HG02884 (cell line): ENCODE measurements around the gene SLC6A12.
"Not testable (repeated sequence)": the region's sequence is repeated elsewhere in the genome, so short reads cannot be mapped to it uniquely, and the experiment has no call there.

ENCODE experiments used
- ATAC-seq: cut with Tn5 transposase; IDR thresholded peaks from one replicate; pipeline ENCODE4 v1.9.1; 2021; ENCODE audit warnings: mild to moderate bottlenecking, moderate library complexity; ENCODE audit not compliant: unreplicated experiment

Gene SLC6A12

DNA sequence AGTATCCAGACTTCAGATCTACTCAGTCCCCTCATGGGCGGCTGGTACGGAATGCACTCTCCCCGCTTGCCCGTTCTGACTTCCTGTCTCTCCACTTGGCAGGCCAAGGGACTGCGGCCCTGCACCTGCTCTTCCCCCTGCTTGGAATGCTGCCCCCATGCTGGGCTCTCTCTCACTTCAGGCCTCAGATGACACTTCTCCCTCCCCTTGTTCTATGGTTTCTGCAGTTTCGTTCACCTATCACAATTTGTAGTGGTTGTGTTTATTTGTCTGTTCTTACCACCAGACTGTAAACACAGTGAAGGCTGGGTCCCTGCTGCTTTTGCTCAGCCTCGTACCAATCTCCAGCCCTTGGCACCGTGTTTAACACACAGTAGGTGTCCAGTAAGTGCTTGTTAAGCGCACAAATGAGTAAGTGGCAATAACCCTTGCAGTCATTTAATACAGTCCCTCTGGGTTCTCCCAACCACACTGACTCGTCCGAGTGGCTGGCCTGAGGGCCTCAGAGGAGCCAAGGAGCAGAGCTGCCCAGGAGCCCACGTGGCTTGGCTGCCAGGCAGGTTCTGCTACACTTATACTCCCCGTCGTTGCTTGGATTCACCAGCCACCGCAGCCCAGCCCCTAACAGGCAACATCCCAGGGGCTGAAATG, 11.8 kb downstream of the SLC6A12 start:
- no peak for ATAC-seq

DNA sequence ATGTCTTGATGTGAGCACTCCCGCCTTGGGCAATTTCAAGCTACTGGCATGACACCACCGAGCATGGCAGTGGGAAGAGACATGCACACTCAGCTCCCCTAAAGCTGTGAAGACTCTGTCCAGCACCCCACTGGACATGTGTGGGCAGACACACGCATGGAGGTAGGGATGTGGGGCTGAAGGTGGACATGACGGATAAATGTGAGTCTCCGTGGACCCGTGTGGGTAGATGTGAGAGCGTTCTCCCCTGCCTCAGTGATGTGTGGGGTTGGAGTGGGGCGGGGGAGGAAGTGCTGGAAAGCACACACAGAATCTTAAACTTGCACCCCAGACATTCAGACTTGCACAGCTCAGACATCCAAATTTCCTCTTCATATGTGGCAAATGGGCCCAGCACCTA, 12.6 kb downstream of the SLC6A12 start:
- no peak for ATAC-seq

DNA sequence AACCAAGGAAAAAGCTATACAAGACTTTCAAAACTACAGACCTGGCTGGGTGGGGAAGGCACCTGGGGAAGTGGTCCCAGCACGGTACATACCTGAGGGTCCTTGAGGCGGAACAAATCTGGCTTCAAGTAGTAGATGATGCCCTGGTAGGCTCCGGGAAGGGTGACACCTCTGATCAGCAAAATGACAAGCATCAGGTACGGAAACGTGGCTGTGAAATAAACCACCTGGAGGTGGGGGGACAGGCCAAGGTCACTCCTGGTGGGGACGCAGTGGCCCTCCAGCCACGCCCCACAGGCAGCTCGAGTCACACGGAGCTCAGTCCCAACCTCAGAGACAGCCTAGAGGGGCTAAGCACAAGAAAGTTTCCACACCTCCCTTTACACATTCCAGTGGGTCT, 15.3 kb downstream of the SLC6A12 start:
- no peak for ATAC-seq

DNA sequence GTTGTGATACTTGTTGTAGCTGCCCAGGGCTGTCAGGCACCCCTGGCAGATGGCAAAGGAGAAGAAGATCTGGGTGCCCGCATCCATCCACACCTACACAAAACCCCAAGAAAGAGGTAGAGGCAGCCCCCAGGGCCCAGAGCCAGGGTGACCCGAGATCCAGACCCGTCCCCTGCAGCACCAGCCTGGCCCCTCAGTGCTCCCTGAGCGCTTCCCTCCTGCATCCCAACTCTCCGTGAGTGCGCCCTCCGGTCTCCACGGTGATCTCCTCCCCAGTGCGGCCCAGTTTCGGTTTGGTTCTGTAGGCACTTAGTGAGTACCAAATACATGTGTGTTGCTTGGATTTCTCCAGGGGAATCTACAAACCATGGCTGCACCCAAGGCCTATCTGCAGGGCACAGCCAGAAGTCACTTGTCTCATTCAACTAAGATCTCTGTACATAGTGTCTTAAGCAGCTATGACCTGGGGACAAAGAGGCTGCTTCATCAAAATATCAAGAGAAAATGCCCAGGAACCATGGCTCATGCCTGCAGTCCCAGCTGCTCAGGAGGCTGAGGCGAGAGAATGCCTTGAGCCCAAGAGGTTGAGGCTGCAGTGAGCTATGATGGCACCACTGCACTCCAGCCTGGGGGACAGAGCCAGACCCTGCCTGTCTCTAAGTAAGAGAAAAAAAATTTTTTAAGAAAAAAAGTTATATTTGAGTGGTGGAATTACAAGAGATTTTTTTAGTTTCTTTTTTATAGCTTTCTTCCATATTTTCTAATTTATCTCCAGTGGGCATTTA, 15.9 kb downstream of the SLC6A12 start:
- ATAC-seq, result no peak

DNA sequence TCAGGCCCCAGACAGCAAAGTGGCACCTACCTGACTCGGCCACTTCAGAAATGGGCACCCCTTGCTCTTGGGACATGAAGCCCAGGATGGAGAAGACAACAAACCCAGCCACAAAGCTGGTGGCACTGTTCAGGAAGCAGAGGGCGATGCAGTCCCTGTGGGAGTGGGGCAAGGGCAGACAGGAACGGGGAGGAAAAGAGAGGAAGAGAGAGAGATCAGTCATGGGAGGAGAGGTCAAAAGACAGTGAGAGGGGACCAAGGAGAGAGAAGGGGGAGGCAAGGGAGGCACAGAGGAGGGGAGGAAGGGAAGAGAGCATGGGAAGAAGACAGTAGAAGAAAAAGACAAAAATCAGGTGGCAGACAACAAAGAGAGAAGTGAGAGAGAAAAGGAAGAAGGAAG, 16.6 kb downstream of the SLC6A12 start:
- ATAC-seq, result no peak

DNA sequence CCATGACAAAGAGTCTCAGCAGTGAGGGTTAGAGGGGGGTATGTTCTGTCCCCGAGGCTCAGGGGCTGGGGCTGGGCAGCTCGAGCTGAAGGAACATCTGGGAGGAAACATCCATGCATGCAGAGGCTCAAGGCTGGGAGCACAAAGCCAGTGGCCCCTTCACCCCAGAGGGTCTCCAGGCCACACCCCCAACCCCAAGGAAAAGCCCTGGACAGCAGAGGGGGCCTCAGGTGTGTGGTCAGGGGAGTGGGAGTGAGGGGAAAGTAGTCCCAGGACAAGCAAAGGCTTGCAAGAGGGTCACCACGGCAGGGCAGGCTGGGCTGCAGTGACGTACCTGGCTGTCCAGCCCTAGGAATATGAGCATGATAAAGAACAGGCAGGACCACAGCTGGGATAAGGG, 17.5 kb downstream of the SLC6A12 start:
- ATAC-seq, result no peak

DNA sequence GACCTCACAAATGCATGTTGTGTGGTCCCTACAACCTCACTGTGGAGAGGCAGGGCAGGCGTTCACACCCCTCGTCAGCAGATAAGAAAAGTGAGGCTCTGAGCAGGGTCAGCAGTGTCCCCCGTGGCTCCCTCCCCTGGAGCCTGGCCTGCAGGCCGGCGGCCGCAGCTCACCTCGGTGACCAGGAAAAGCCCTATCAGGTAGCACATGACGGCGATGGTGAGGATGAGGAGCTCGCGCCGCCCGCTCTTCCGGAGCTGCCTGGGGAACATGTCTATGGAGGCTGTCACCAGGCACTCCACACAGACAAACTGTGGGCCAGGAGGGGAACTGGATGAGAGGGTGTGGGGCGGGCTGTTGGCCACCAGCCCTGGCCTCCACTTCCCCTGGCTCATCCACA, 18.0 kb downstream of the SLC6A12 start:
- no peak for ATAC-seq

DNA sequence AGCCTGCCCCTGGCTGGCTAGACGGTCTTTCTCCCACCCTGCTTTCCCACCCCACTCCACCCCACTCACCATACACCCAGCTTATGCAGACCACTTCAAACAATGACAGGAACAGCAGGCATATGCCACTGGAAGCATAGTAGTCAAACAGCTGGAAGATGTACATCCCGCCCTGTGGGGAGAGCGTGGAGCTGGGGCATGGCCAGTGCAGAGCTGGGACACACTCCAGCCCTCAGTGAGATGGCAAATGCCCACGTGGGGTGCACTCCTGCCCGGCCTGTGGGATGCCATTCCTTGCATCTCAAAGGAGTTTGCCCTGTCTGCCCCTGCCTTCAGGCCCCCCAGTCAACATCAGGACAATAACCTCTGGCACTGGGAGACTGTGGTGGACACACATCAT, 18.8 kb downstream of the SLC6A12 start:
- ATAC-seq, result no peak

DNA sequence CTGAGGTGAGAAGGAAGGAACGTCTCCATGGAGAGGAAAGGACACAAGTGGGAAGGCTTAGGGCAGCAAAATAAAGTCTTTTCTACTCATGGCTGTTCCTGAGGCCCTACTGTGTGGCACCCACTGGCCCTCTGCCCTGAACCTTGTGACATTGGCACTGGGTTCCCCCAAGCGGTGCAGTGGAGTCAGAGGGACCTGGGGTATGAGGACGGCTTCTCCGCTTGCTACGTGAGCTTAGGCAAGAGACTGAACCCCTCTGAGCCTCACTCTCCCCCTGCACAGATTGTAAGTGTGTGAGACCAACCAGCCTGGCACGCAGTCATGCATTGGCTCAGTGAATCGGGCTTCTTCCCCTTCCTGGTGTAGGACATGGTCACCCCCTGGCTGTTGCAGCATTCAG, 19.7 kb downstream of the SLC6A12 start:
- ATAC-seq, result no peak

DNA sequence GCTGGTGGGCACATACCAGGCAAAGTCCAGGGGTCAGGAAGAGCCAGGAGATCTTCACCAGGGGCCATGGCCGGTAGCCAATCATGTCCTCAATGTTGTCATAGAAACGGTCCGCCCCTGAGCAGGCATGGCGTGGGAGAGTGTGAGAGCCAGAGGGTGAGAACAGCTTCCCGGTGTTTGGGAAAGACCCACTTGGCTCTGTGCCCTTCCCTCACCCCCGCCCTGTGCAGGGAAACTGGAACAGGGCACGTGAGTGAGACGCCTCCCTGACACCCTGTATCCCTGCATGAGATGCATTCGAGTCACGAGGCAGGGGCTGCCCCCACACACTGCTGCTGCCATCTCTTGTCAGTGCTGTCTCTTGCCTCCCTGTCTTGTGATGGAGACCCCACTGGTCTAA, 20.7 kb downstream of the SLC6A12 start:
- ATAC-seq, result no peak

DNA sequence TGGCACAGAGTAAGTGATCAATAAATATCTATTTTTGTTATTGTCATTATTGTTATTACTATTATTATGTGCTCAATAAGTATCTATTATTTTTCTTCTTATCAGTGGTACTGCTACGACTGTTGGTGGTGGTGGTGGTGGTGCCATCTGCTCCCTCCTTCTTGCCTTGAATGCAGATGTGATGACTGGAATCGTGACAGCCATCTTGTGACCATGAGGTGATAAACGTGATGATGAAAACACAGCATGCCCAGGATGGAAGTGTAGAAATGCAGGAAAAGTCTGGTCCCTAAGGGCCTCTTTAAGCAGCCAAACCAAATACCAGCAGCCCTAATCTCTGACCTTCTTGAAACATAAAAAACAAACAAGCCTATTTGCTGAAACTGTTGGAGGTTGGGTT, 22.4 kb downstream of the SLC6A12 start:
- no peak for ATAC-seq

DNA sequence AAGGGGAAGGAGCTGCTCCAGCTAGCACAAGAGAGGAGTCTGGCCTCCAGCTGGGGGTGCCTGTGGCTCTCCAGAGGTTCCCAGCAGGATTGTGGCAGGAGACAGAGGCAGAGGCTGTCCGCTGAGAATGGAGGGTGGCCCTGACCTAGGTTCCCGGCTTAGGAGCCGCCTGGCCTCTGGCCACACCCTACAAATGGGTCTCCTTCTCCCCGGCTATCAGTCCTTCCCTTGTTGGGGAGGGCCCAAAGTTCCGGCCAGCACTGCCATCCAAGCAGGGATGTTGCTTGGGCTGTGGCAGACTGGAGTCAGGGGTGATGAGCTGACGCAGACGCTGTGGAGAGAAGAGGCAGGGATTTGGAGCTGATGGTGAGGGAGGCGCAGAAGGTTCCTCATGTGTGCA, 23.1 kb downstream of the SLC6A12 start:
- no peak for ATAC-seq

DNA sequence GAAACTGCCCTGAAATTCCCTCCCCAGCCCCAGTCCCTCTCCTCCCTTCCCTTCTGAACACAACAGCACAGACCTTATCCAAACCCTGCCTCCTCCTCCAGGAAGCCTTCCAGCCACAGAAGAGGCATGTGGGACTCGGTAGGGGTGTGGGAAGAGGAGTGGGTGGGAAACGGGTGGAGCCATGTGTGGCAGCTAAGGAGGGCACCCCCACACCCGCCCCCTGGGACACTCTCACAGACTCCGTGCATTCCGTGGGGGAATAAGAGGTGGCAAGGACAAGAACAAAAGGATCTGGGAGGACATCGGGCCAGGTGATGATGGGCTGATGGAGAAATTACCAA, 24.4 kb downstream of the SLC6A12 start:
- ATAC-seq, result no peak

DNA sequence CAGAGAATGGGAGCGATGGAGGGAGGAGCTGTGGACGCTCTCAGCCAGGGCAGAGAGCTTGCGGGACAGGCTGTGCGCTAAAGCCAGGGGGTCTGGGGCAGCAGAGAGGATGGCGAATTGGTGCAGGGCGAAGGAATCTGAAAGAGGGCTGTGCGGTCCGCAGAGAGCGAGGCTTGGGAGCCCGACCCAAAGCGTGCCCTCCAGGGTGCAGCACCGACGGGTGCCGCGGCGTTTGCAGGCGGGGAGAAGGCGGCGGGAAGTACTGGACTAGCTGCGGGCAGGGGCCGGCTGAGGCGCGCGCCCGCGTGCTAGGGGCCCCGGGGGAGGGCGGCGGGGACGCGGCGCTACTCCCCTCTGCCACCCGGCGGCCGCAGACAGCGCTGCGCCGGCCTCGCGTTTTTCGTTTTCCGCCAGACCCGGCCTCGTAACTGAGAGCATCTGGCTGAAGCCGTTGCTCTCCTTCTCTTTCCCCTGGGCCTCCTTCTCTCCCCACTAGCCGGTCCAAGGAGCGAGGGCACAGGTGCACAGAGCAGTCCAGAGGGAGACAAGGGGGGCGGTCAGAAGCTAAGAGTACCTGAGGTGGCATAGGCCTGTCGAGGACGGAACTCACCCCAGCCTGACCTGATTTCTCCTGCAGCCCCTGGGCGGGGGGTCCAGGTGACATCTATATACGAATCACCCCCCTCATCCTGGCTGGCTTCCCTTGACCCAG, 24.9 kb downstream of the SLC6A12 start:
- no peak for ATAC-seq

DNA sequence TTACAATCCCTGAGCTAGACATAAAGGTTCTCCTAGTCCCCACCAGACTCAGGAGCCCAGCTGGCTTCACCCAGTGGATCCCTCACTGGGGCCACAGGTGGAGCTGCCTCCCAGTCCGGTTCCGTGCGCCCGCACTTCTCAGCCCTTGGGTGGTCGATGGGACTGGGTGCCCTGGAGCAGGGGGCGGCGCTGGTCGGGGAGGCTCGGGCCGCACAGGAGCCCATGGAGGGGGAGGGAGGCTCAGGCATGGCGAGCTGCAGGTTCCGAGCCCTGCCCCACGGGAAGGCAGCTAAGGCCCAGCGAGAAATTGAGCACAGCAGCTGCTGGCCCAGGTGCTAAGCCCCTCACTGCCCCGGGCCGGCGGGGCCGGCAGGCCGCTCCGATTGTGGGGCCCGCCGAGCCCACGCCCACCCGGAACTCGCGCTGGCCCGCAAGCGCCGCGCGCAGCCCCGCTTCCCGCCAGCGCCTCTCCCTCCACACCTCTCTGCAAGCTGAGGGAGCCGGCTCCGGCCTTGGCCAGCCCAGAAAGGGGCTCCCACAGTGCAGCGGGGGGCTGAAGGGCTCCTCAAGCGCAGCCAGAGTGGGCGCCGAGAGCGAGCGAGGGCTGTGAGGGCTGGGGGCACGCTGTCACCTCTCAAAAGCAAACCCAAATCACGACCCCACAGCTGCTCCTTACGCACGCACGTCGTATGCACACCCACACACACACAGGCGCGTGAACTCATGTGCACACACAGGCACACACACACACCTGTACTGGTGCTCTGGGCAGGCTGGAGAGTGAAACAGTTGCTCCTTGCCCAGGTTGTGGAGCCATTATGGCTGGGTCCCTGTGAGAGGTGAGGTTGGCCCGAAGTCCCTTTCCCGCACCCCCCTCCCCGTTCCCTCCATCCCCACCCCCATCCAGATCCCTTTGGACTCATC, 25.7 kb downstream of the SLC6A12 start:
- not testable (repeated sequence) for ATAC-seq

DNA sequence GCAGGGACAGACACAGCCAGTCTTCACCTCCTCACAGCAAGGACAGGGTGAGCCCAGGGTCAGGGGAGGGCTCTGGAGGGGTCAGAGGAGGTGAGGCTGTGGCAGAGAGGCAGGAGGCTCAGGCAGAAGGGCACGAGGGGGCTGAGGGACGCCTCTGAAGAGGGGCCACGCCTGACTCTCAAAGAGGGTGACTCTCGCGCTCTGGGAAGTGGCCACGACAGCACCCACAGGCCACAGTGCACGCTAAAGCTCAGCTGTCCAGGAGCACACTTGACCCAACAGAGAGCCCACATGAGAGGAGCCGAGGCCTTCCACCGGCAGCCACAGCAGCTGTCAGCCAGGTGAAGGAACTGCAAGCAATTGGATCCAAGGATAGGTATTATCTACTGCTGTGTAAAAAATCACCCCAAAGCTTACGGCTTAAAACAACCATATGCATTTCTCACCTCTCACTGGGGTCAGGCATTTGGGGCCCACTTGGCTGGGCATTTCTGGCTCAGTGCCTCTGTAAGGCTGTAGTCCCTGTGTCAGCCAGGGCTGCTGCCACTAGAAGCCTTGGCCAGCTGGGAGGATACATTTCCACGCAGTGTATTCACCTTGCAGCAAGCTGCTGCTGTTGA, 27.8 kb downstream of the SLC6A12 start:
- ATAC-seq, result no peak

DNA sequence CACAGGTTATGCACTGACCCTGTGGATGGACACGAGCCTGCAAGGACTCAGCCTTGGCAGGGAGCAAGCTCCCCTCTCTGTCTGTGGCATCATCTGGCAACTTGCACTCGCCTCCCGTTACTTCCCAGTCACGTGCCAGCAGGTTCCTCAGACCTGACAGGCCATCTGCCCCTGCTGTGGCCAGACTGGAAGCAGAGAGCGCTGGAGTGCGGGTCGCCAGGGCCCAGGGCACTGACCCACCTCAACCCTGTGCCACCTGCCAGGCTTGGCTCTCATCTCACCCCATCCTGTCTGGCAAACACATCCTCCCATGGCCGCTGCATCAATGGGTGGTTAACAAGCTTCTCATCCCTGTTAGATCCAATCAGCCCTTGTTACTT, 28.4 kb downstream of the SLC6A12 start:
- ATAC-seq, result no peak

DNA sequence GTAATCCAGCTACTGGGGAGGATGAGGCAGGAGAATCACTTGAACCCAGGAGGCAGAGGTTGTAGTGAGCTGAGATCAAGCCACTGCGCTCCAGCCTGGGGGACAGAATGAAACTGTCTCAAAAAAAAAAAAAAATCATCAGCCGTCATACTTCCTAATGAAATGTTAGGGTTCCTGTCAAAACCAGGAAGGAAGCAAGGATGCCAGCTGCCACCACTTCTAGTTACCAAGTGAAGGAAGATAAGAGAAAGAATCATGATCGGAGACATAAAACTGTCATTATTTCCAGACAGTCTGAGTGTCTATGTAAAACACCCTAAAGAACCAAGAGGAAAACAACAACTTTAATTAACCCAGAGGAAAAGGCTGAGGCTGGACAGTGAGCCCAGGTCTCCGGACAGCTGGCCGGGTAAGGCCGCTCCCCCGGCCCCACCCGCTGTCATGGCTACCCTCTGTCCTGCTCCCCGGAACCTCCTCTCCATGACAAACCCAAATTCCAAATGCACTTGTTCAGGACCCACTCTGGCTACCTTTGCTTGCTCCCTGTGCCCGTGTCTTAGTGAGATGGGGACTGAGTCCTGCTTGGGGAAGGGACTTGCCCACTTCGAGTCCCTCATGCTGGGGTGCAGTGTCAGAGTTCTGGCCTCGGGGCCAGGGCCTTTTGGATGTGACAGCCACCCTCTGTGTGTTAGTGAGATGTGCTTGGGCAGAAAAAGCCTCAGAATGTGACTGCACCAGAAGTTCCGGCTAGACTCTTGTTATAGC, 29.0 kb downstream of the SLC6A12 start:
- ATAC-seq, result no peak

DNA sequence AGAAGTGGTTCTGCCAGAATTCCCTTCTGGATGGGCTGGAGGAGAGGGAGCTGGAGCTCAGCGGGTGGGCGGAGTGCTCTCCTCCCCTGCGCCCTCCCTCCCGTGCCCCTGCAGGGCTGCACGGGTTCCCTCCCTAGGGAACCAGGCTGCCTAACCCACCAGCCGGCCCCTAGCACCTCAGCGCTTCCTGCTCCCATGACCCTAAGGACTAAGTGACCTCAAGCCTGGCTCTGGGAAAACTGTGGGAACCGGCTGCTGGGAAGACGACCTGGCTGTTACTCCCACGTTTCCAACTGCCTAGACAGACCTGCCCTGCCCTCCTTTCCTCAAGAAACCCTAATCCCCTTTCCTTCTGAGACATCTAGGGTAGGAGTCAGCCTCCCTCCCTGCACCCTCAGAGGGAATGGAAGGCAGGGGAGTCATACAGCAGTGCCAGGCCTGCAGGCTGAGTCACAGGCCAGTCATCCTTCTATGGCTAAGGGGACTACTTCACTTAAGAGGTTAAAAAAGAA, 31.5 kb downstream of the SLC6A12 start:
- ATAC-seq, result no peak

DNA sequence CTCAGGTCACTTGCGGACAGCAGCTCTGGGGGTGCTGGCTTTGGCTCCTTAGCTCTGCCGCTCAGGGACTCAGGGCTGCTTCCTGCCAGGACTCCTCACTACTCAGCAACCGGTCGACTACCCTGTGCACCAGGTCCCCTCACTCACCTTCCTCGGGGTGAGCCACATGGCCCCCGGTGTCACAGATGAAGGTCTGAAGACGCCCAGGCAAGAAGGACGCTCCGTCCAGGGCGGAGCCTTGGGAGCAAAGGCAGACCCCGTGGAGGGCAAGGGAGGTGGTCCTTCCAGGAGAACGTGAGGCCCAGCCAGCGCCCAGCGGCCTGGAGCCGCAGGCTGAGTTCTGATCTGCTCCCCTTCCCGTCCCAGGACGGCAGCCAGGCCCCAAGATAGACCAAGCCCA, 32.0 kb downstream of the SLC6A12 start:
- ATAC-seq, result no peak
